Smooth muscle cell of the brain vasculature (primary cell): Measurements from ENCODE around the gene NAT8L.

Source experiments
- DNase-seq: peaks from one replicate; pipeline ENCODE4 v3.0.0-alpha.2; 2012; ENCODE audit warnings: low read depth, low spot score

Gene NAT8L

DNA sequence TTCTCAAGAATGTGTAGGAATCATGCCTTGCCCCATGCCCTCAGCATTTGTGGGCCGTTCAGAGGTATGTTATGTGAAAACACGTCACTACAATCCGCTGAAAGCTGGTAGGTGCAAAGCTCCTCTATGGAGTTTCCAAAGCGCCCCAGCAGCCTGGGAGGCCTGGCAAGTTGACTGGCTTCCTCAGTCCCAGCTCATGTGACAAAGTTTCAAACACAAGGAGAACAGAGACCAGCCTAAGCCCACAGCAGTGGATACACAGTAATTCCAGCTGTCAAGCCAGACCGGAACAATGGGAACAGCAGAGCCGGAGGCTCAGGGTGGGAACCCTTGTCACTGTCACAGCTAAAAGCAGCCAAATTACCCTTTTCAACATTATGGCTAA, 33.5 kb downstream of the NAT8L start:
- DNase-seq, result no peak

DNA sequence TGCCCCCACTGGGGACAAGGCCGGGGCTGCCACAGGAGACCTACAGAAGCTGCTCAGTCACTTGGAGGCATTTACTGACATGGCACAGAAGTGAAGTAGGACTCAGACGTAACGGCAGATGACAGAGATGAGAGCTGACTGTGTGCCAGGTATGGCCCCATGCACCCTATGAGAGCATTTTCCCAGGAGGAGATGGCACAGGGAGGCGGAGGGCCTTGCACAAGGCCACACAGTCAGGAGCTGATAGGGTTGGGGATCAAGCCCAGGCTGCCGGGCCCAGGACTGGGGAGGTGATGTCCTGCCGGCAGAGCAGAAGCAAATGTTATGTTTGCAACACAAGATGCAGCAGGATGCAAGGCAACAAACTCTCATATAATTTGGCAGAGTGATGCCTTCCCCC, 34.1 kb downstream of the NAT8L start:
- no peak for DNase-seq

DNA sequence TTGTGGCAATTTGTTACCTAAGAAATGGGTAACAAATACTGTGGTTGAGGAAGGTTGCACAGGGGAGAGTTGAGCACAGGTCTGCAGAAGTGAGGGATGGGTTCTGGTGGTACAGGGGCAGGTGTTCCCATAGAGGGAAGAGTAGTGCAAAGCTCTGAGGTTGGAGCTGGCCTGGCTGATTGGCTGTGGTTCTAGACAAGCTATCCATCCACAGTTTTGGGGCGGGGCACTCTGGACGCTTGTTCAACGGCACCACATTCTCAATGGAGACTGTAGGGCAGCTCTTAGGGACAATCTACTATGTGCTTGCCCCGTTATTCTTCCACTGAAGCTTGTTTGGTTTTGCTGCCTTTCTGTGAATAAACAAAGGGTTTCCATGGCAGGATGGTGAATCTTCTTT, 35.4 kb downstream of the NAT8L start:
- DNase-seq, result no peak

DNA sequence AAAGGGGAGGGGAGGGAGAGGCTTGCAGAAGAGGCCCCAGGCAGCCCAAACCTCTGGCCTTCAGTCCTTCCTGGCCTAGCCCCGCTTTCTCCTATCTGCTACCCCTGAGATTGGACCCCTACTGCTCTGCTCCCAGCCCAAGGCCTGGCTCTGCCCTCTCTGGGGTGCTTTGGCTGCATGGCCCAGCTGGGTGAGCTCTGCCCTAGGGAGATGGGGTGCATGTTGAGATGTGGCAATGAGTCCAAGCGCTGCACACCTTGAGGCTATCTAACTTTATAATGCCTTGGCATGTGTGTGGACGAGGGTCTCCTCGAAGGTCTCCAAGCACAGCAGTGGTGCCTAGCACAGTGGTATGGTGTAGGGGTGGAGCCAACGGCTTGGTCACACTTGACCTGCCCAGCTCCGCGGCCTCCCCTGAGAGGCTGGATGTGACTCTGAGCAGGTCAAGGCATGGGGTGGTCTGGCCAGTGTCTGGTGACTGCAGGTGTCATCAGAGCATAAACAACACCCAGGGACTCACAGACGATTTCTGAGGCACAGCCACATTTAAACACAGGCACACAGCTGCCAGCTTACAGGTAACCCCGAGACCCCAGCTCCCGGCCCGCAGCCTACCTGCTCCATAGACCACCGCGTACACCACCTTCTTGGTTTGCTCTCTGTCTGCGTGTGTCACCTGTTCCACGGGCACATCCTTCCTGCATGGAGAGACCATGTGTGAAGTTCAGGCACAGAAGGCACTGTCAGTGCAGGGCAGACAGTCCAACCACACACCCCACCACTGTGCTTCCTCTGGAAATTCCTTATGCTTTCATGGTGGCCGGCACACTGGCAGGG, 36.3 kb downstream of the NAT8L start:
- DNase-seq, result no peak

DNA sequence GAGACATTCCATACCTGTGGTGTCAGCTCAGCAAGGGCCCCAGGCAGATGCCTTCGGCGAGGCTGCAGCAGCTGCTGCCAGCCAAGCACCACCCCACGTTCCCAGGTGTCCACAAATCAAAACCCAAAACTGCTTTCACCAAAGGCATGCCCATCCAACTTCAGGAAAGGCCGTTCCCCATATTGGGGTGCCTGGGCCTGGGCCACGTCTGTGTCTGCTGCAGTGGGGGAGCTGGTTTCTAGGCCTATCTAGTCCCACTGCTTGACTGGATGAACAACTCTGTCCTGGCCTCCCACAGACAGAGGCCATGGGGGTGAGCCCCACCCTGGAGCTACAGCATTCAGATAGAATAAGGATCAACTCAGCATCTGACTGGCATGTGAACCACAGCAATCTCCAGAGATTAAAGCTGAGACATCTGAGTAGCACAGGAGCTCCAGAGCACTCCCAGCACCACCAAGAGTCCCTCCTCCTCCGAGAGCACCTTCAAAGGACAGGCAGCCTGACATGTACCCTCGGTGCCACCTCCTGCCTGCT, 37.0 kb downstream of the NAT8L start:
- no peak for DNase-seq

DNA sequence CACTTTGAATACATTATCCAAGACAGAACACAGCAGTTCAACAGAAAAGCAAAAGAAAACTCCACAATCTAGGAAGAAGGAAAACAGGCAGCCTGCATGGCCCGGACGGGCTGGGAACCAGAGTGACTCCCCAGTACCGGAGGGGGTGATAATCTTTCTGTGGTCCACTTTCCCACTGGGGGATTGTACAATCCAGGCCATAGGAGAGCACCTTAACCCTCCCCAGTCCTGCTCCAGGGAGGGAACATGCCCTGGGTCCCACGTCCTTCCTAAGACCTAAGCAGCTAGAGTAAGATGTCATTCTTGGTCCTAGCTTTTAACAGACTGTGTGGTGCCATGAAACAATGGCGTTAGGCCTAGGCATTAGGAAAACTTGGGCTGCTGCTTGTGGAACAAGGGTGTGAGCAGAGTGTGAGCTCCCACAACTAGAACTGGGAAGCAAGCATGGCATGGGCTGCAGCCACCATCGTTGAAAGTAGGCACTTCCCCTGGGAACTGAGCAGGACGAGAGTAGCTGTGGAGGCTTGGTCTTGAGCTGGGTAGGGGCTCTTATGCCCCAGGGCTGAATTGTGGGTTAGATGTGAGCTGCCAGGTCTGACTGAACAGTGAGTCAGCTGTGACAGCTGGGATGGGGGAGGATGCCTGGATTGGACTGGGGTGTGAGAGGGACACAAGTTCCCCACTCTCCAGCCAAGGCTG, 42.4 kb downstream of the NAT8L start:
- DNase-seq, result no peak

DNA sequence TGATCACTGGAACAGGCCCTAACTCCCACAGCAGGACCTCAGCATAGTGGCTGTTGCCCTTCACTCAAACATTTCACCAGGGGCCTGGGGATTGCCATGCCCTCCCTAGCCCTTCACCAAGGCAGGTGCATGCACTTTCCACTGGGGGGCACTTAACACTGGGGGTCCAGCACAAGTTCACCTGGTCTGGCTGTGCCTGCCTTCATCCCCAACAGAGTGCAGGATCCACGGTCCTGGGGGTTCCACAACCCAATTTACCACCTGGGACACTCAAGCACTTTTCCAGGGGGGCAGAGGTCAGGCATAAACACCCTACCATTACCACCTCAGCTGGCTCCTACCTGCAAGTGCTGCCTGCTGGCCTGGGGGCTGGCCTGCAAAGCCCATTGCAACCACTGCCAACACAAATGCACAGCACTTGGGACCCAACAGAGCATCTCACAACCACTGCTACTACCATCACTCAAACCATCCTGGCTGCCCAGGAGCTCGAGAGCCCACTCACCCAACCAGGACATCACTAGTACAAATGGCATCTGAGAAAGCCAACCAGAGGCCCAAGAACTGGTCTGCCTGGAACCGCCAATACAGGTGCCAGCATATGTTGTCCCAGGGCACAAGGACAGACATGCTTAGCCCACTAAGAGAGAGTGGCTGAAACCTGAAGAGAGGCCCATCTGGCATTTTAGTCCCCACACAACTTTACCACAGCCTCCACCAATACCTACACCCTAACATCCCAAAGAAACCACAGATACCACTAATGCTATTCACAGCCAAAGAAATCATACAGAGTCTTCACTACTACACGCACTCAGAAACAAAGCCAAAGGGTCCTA, 43.1 kb downstream of the NAT8L start:
- no peak for DNase-seq

DNA sequence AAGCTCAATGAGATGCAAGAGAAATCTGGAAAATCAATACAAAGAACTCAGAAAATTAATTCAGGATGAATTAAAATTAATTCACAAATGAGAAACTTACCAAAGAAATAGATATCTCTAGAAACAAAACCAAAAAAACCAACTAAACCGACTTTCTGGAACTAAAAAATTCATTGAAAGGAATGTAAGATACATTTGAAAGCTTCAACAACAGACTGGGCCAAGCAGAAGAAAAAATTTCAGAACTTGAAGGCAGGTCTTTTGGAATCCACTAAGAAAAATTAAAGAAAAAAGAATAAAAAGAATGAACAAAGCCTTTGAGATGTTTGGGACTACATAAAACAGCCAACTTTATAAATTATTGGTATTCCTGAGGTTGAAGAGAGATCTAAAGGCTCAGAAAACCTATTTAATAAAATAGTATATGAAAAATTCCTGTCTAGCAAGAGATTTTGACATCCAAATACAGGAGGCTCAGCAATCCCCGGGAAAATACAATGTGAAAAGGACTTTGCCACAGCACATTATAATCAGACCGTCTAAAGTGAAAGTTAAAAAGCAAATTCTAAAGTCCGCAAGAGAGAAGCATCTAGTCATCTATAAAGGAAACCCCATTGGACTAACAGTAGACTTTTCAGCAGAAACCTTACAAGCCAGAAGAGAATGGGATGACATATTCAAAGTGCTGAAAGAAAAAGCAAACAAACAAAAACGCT, 44.2 kb downstream of the NAT8L start:
- no peak for DNase-seq

DNA sequence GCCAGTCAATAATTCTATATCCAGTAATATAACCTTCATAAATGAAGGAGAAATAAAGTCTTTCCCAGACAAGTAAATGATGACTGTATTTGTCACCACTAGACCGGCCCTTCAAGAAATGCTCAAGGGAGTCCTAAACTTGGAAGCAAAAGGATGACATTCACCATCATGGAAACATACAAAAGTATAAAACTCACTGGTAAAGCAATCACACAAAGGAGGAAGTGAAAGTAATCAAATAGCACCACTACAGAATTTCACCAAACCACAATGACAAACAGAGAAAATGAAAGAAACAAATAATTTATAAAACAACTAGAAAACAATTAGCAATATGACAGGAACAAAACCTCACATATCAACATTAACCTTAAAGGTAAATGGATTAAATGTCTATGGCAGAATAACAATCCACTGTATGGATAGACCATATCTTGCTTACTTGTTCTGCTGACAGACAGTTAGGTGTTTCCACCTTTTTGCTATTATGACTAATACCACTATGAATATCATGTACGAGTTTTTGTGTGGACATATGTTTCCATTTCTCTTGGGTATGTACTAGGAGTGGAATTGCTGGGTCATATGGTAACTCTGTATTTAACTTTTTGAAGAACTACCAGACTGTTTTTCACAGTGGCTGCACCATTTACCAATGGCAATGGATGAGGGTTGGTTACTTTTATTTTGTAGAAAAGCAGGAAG, 44.9 kb downstream of the NAT8L start:
- no peak for DNase-seq

DNA sequence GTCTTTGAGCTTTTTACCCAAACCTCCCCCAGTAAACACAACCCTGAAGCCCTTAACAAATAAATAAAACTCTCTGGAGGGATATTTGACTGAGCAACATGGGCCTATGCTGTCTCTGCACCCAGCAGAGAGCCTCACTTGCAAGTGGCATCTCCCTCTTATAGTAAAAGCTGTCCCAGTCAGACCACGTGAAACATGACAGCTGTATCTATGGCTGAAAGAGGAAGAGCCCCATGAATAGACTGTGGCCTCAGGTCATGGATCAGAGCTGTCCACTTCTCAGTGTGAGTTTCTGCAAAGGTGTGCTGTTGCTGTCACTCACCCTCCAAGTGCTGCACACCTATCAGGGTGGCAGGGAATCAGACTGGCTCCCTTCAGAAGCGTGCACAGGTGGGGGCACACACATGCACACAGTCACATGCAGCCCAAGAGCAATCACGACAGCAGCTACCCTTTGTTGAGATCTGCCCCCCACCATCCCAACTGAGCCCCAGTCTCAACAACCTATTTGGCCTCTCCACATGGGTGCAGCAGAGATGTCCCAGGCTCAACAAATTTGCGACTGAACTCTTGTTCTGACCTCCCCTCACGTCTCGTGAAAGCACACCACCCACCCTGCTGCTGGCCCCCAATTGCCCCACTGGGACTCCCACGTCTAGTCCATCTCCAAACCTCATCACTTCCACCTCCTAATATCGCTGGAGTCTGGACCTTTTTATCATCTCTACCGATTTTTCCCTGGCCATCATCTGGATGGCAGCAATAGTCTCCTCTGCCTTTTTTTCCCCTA, 45.6 kb downstream of the NAT8L start:
- no peak for DNase-seq

DNA sequence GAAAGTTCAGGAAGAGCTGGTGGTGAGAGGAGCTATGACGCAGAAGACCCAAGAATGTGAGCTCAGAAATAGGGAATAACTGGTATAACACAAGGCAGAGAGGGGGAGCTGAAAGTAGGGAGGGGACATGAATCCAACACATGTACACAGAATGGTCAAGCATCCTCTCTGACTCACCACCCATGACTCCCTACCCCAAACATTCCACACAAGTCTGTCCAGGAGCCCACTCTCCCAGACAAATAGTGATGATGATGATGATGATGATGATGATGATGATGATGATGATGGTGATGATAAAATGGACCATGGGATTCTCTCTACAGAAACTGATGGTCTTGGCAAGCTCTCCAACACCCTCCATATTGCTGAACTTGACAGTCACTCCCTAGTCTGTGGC, 46.4 kb downstream of the NAT8L start:
- no peak for DNase-seq

DNA sequence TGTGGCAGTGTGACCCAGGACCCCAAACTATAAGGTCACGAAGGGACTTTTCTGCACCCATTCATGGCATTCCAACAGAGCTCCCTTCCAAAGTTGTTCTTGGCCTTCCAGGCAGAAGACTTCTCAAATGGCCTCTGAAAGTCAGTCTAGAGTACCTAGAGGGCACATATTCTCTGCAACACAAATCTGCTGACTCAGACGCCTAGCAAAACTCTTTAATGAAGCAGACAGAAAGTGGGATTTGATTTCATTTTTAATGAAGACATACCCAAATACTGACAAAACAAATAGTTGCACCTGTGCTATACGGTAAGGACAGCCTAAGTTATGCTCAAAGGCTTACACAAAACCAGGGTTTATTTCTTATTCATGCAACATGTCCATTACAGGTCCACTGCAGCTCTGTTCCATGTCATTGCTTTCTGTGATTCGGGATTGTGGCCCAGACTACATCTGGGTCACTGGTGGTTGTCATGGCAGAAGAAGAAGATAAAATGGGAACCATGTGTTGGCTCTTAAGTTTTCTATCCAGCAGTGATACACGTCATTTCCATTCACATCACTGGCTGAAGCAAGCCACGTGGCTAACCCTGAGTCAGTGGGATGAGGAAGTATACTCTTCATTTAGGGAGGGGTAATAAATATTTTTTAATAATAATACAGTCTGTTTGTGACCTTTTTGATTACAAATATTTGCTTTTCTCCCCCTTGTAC, 57.7 kb downstream of the NAT8L start:
- no peak for DNase-seq
